Stimulated activated CD4-positive, alpha-beta T cell treated with anti-CD3 and anti-CD28 coated beads, TNF-alpha, amount 100 ng/mL, for 24 hours (primary cell): ENCODE data around the gene RFX4.

Experiments
- DNase-seq, 3 experiments: peaks; one replicate each; pipeline ENCODE4 v3.0.0-alpha.2; 2020; ENCODE audit warnings: low read depth in 3 of 3

RFX4 gene

DNA sequence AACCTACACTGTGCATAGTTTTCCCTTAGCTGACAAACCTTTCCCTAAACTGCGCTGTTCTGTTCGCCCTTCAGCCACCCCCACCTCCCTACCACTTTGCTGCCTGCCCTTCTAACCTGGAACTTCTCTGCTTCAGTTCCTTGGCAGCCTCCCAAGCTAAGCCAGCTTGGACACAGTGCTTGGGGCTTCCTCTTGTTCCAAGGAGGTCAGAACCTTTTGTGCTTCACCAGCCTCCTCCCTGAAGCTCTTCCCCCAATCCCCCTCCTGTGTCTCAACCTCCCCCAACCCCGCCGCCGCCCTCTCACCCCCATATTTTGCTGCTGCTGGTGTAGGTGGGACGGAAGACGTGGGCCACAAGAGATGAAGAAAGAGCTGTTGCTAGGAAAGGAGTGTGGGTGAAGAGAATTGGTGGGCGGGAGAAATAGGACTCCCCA lies 183.6 kb downstream of the RFX4 start:
- no peak for DNase-seq

DNA sequence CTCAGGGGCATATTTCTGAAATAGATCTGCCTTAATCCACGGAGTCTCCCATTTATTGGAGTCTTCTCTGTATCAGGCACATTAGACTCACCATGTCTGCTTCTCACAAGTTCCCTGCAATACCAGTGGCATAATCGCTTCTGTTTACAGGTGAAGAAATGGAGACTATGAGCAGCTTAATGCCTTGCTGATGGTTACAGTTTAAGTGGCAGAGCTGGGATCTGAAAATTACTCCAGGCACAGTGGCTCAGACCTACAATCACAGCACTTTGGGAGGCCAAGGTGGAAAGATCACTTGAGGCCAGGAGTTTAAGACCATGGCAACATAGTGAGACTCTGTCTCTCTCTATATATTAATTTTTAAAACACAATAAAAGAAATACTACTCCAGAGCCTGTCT lies 184.4 kb downstream of the RFX4 start:
- DNase-seq = no peak

DNA sequence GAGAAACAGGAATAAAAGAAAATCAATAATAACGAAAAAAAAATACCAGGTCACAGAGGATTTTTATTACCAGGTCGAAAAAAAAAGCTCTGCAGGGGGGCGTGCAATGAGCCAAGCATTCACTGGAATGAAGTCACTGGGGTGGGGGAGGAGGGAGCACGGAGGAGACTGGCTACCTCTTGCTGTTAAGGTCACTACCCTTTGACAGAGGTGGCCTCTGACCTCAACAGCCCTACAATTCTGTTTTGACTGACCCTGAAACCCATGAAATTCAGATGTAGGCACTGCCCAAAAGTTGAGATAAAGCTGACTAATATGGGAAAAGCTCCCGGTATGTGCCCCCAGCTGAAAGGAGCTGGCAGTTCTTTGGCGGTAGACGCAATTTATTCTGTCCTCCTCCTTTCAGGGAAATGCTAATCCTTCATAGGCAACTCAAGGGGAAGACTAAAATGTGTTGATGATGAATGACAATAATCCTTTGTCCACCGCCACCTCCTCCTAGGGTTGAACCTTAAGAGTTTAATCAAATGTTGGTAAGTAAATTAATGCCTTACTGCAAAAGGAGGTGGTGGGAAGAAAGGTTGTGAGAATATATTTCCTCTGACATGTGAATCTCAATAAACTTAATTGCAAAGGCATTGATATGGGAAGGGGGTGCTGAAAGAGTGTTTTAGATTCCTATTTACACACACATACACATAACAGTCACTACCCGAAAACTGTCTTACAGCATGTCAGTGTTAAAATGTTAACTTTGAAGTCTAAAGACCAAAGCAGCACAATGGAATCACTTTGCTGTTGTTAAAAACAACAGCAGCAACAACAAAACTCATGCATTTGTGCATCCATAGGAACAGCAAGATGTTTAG lies 185.4 kb downstream of the RFX4 start:
- no peak for DNase-seq

- DNase-seq = no peak
These were observed 186.3 kb downstream of the RFX4 start for GRCh38 chr12:106769078-106769477.

- DNase-seq = no peak
These were observed 186.7 kb downstream of the RFX4 start for GRCh38 chr12:106769546-106769945.

- DNase-seq = no peak
These were observed 188.6 kb downstream of the RFX4 start for GRCh38 chr12:106771425-106771824.

DNA sequence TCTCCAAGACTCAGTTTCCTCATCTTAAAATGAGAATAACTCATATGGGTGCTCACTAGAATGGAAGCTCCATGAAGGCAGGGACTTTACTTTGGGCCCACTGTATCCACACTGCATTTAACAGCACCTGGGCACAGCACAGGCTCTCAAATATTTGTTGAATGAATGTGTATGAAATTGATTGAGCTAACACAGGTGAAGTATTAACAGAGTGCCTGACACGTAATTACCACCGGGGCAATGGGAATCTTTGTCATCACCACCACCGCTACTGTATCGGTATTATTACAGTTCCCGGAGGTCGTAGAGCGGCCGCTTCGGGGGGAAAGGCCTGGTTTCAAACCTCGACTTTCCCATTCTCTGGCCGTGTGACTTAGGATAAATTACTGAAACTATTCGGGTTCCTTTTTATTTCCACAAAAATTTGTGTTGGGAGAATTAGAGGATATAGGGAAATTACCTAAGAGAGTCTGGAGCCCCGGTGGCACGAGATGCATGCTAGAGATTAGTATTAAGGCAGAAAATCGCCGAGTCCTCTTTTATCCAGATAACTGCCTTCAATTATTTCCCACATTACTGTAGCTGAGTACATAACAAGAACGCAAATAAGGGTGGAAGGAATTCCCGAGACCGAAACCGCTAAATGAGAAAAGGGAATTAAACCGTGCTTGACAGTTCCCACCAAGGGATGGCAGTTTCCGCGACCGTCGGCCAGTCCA lies 190.6 kb downstream of the RFX4 start:
- no peak for DNase-seq

DNA sequence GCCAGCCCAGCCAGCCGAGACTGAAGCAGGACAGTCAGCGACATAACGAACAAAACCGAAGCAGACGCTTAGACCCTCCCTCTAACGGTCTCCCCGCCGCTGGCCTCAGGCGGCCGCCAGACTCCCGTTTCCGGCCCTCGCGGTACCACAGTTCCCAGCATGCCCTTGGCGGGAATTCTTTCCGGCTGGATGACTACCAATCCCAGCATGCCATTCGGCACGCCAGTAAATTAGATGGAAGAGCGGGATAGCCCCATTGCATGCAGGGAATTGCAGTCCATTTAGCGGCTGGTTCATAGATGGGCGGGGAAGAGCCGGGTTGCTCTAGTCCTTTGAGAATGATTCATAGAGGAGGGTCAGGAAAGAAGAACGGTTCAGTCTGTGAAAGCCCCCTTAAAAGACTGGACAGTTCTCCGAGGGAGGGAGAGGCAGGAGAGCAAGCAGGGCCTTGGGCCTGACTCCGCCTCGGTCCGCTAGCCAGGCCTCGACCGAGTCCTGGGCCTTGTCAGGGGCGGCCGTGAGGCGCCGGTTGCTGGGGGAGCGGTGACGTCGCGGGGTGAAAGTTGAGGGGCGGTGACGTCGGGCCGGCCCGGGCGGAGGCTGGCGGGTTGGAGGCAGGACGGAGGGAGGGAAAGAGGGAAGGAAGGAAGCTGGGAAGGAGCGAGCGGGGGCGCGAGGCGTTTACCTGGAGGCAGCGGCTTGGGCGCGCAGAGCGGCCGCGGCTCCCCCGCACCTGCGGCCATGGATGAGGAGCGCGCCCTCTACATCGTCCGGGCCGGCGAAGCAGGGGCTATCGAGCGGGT lies 191.4 kb downstream of the RFX4 start, which contains the start of gene RIC8B:
RIC8B (plus strand) TSS at position 678 of the 803 bp plus-strand sequence; CDS start at position 742, 64 bp downstream.
- peak; percentile 71 to 85 (median 72) for DNase-seq

- DNase-seq = peak in 1 of 3 experiments; percentile 22
These were observed 192.2 kb downstream of the RFX4 start for GRCh38 chr12:106774808-106775524.

- DNase-seq = no peak
These were observed 194.1 kb downstream of the RFX4 start for GRCh38 chr12:106776897-106777296.

DNA sequence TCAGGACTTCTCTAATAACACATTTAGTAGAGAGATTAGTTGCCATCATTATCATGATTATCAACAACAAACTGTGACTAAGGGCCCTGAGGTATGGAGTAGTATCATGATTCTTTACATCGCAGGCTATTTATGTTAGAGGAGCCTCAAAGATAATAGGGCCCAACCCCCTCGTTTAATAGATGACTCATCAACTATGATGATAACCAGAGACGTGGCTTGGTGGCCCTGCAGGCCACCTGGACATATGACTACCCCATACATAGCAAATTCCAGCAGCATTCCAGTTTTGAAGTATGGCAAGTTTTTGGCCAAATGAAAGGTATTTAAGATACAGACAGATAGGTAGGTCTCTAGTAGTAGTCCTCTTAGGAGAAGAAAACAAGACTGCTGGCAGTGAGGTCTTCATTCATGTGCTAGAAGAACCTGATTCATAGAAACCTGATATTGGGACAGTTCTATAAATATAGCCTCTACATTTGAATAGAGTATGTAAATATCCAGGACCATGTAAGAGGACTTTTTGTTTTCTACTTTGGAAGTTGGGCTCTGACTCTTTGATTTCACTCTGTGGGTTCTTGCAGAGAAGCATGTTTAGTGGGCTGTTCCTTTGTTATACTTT lies 197.3 kb downstream of the RFX4 start:
- DNase-seq = no peak

- no peak for DNase-seq
These were observed 199.8 kb downstream of the RFX4 start for GRCh38 chr12:106782619-106783018.

- DNase-seq = no peak
These were observed 200.7 kb downstream of the RFX4 start for GRCh38 chr12:106783515-106783914.

DNA sequence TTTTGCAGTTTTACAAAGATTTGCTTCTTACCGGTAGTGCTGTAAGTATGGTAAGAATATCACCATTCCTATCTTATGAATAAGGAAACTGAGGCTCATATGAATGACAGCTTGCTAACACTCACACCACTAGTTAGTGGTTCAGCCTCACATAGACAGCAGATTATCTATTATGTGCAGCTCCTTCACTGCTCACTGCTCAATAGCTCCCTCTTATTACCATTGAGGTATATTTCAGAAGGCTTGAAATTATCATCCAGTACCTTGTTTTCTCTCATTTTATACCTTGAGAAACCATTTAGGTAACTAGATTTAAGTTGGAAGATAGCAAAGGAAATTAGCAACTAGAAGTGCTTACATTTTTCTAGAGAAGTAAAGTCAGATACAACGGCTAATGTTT lies 207.2 kb downstream of the RFX4 start:
- DNase-seq = no peak

GRCh38 chr12:106791531-106791930 lies 208.7 kb downstream of the RFX4 start:
- no peak for DNase-seq

- DNase-seq = no peak
These were observed 211.6 kb downstream of the RFX4 start for GRCh38 chr12:106794369-106794768.

- DNase-seq = no peak
These were observed 218.4 kb downstream of the RFX4 start for GRCh38 chr12:106801167-106801708.

- no peak for DNase-seq
These were observed 219.2 kb downstream of the RFX4 start for GRCh38 chr12:106801830-106802533.

DNA sequence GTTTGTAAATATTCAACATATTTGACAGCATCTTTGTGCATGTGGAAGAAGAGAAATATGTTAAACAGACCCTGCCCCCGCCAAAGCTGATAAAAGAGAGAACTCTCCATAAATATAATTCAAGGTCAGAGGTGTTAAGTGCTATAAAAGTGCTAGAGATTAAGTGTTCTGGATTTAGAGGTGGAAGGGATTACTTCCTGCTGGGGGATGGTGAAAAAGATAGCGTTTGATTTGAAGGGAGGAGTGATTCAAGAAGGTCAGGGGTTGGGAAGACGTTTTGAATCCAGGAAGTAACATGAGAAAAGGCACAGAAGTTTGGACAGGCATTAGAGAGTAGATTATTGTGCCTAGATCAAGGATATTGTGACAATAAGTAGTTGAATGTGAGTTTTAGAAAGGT lies 221.9 kb downstream of the RFX4 start:
- no peak for DNase-seq
